ENCODE data around the gene CDC25B. TPM values are rescaled to one million over a fixed set of nuclear protein-coding genes. Genes with fewer than 3 reads are reported as not detected.
A peak's percentile ranks its signal among the peaks of the same experiment; 100 is the strongest.

The CDC25B gene
- total RNA-seq, 1 experiment from 2014 or later = 223 TPM

GRCh38 chr20:3846378-3846739 lies 50.2 kb downstream of the CDC25B start:
- TF ChIP-seq REST (IDR thresholded peaks at IDR 0.05; ENCODE audit: low read depth) (no peak), EGR1 (IDR thresholded peaks at IDR 0.05; ENCODE audit: low read depth) (0 out of 2 replicates have a peak, but pooled peaks have one; percentile 7)
- Histone ChIP-seq H3K9me3 (ENCODE audit: control insufficient read depth in 1 of 2, insufficient read depth in 1 of 2, low read depth in 1 of 2, low read length in 2 of 2) (no peaks in the 10 kb centered on the region), H3K27ac (ENCODE audit: low read depth, low read length) (peak overlapping the region; percentile 92), H3K36me3 (ENCODE audit: control insufficient read depth in 1 of 2, insufficient read depth in 2 of 2, low read length in 2 of 2) (no peaks in the 10 kb centered on the region), H3K27me3 (ENCODE audit: insufficient read depth, low read length) (no peaks in the 10 kb centered on the region), H4K20me1 (ENCODE audit: insufficient read depth) (no peaks in the 10 kb centered on the region), H2AFZ (ENCODE audit: low read depth, low read length, poor library complexity, severe bottlenecking) (no peak overlapping the region), H3K4me2 (ENCODE audit: low read length) (peak overlapping the region; percentile 91), H3K4me1 (ENCODE audit: control insufficient read depth in 1 of 2, insufficient read depth in 2 of 2, low read length in 2 of 2) (peaks cover 27 to 56% of the 10 kb centered on the region in 2 experiments), H3K9ac (ENCODE audit: low read length) (peak overlapping the region; percentile 96), H3K79me2 (ENCODE audit: insufficient read depth, low read length) (peaks cover 24% of the 10 kb centered on the region; the same call in 1 of the 2 replicates), H3K9me2 (ENCODE audit: insufficient read depth) (no peaks in the 10 kb centered on the region), H3K4me3 (replicated peaks in 1 of 2; ENCODE audit: low read depth in 1 of 2, low read length in 2 of 2) (peak overlapping the region; percentile 80 to 90)
- ATAC-seq (no peak), DNase-seq (ENCODE audit: low read depth, low spot score) (no peak)
- no TSS peak for BruUV-seq (replicated peaks)
- POLR2A ChIA-PET = no interaction called here
- CTCF ChIA-PET = interaction anchor here (1.3 kb wide), 1 partner anchor 8 kb away, joined by 4 read pairs; no protein-coding TSS in a partner anchor
- RAD21 ChIA-PET (ENCODE audit: low non-redundant PET in 1 of 2, low total read pairs in 2 of 2, uncharacterized antibody in 2 of 2, unreplicated experiment in 2 of 2) = no interaction called here
- intact Hi-C loops (cut with micrococcal nuclease) = no loop called here

- ATAC-seq = peak; percentile 91
- CTCF ChIA-PET = interaction anchor here (1.3 kb wide), 1 partner anchor 8 kb away, joined by 4 read pairs; no protein-coding TSS in a partner anchor
- peak; percentile 40 for DNase-seq (ENCODE audit: low read depth, low spot score)
- peak within 1 kb of the TSS; percentile 91 for H3K4me2 ChIP-seq (ENCODE audit: low read length)
- no peaks in the 10 kb centered on the region for H3K36me3 ChIP-seq (ENCODE audit: control insufficient read depth in 1 of 2, insufficient read depth in 2 of 2, low read length in 2 of 2)
- no peaks in the 10 kb centered on the region for H4K20me1 ChIP-seq (ENCODE audit: insufficient read depth)
- H3K27ac ChIP-seq (ENCODE audit: low read depth, low read length) = peak within 1 kb of the TSS; percentile 92
- H3K9me3 ChIP-seq (ENCODE audit: control insufficient read depth in 1 of 2, insufficient read depth in 1 of 2, low read depth in 1 of 2, low read length in 2 of 2) = no peaks in the 10 kb centered on the region
- H3K27me3 ChIP-seq (ENCODE audit: insufficient read depth, low read length) = no peaks in the 10 kb centered on the region
- peak within 1 kb of the TSS; percentile 80 to 90 for H3K4me3 ChIP-seq (replicated peaks in 1 of 2; ENCODE audit: low read depth in 1 of 2, low read length in 2 of 2)
- no peaks in the 10 kb centered on the region for H3K9me2 ChIP-seq (ENCODE audit: insufficient read depth)
- H3K79me2 ChIP-seq (ENCODE audit: insufficient read depth, low read length) = peaks cover 24% of the 10 kb centered on the region; the same call in 1 of the 2 replicates
- intact Hi-C loops (cut with micrococcal nuclease) = no loop called here
- H3K4me1 ChIP-seq (ENCODE audit: control insufficient read depth in 1 of 2, insufficient read depth in 2 of 2, low read length in 2 of 2) = peaks cover 27 to 54% of the 10 kb centered on the region in 2 experiments
- POLR2A ChIA-PET = no interaction called here
- RAD21 ChIA-PET (ENCODE audit: low non-redundant PET in 1 of 2, low total read pairs in 2 of 2, uncharacterized antibody in 2 of 2, unreplicated experiment in 2 of 2) = interaction anchor here in 1 of 2 experiments (0.6 kb wide), 1 partner anchor 12 kb away, joined by 4 read pairs; no protein-coding TSS in a partner anchor
- no peak within 1 kb of the TSS for H2AFZ ChIP-seq (ENCODE audit: low read depth, low read length, poor library complexity, severe bottlenecking)
- peak within 1 kb of the TSS; percentile 96 for H3K9ac ChIP-seq (ENCODE audit: low read length)
- no TSS peak for BruUV-seq (replicated peaks)
- TF ChIP-seq YY1 (IDR thresholded peaks at IDR 0.05; ENCODE audit: extremely low read depth, insufficient replicate concordance, low read depth, low read length) = no peak
- no peak; the same call in none of the 2 replicates for TF ChIP-seq SIN3A (IDR thresholded peaks at IDR 0.05; ENCODE audit: low read depth)
- TF ChIP-seq CBX3 (IDR thresholded peaks at IDR 0.05; ENCODE audit: low read depth) = no peak
- no peak for TF ChIP-seq EZH2 (IDR thresholded peaks at IDR 0.05)
- TF ChIP-seq MAX (IDR thresholded peaks at IDR 0.05) = peak; percentile 63; the same call in 1 of the 2 replicates
- TF ChIP-seq EZH2phosphoT487 (IDR thresholded peaks at IDR 0.05; ENCODE audit: borderline replicate concordance) = no peak
- peak; percentile 83 for TF ChIP-seq POLR2AphosphoS5 (IDR thresholded peaks at IDR 0.05; ENCODE audit: low read depth, low read length)
- no peak for TF ChIP-seq FOSL1 (IDR thresholded peaks at IDR 0.05; ENCODE audit: low read depth)
- TF ChIP-seq REST (IDR thresholded peaks at IDR 0.05; ENCODE audit: low read depth) = no peak
- TF ChIP-seq RAD21 (IDR thresholded peaks at IDR 0.05; ENCODE audit: low read depth) = no peak
- TF ChIP-seq EGR1 (IDR thresholded peaks at IDR 0.05; ENCODE audit: low read depth) = no peak
Measured at GRCh38 chr20:3846740-3847428, 50.8 kb downstream of the CDC25B start, which contains the start of gene MAVS. Gene MAVS (plus strand): TSS chr20:3846834. CDS start chr20:3854625, 7,791 bp downstream.

Measured in HCT116 (cell line).